Measurements from ENCODE around the gene LIN54.
"Not testable (repeated sequence)": the region's sequence is repeated elsewhere in the genome, so short reads cannot be mapped to it uniquely, and the experiment has no call there.

LIN54 gene

DNA sequence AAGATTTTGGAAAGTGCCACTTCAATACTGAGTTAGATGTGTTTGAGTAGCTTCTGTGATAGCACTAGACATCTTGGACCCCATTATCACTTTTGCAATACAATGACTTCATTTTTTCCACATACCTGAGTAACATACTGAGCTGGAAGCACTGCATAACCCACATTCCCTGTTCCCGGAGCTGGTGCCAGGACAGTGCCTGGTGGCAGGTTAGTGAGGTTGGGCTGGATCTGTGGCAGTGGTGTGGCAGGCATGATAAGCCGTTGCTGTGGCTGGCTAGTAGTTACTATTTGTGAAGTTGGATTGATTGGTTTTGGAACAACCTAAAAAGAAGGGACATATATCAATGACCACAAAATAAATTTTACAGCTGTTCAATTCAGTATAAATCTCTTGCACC is 71.2 kb downstream of the LIN54 start:
- no peak for TF ChIP-seq ZNF274 (IDR thresholded peaks at IDR 0.05; ENCODE audit: low read depth, low read length)
- H3K4me3 ChIP-seq (ENCODE audit: low read length): no peak overlapping the region

DNA sequence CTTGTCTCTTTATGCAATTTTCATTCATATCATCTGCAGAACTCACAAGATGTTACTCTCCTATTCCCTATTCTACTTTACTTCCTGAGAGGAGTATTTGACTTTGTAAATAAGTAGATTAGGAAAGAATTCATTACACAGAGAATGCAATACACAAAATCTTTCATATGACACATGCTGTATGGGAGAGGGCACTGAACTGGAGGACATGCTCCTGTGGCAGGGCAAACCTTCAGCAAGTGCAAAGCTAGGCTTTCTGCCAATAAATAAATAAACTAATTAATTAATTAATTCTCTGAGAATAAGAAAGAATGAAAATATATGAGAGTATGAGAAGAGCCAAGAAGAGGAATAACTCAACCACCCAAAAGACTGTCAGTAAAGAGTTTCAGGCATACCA is 76.2 kb downstream of the LIN54 start:
- no peak for TF ChIP-seq ZNF274 (IDR thresholded peaks at IDR 0.05; ENCODE audit: low read depth, low read length)
- H3K4me3 ChIP-seq (ENCODE audit: low read length): no peak overlapping the region

DNA sequence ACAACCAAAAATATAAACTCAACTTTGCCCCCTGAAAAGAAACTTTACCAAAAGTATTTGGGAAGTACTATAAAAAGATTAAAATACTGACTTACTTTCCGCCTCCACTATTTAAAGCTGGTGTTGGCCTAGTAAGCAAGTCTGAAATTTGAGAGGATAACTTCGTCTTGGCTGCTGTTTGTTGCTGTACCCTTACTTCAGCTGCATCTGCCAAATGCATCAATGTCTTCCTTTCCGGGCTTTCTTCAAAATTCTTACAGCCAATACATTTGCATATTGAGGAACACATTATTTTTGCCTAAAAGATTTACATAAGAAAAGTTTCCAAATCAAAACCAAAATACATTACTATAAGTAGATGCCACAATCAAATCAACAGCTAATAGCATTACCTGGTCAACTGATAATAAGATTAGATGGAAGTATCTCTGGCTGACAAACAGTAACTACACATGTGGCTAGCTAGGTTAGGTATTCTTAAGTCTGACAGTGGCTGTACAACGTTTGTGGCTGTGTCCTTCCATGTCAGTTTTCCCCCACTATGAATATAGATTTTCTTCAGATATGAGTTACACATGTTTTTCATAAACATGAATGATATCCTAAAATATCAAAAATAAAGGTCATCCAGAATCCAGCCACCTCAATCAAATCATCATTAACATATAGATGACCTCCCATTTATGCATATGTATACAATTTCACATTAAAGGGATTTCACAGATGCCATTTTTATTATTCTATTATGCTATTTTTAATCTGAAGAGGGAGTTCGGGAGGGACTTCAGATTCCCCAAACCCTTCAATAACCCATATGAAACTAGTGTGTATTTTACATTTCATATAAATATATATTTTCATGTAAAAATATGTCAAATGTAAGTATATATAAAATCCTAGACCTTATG is 79.5 kb downstream of the LIN54 start:
- no peak for TF ChIP-seq ZNF274 (IDR thresholded peaks at IDR 0.05; ENCODE audit: low read depth, low read length)
- no peak overlapping the region for H3K4me3 ChIP-seq (ENCODE audit: low read length)

DNA sequence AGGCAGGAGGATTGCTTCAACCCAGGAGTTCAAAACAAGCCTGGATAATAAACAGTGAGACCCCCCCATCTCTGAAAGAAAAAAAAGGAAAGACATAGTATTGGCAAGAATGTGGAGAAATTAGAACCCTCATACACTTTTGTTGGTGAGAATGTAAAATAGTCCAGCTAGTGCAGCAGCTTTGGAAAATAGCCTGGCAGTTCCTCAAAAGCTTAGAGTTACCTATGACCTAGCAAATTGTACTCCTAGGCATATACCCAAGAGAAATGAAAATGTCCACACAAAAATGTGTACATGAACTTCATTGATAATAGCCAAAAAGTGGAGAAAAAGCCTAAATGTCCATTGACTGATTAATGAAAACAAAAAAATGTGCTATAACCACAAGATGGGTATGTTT is 88.8 kb downstream of the LIN54 start:
- H3K4me3 ChIP-seq (ENCODE audit: low read length): no peak overlapping the region
- TF ChIP-seq ZNF274 (IDR thresholded peaks at IDR 0.05; ENCODE audit: low read depth, low read length): no peak

DNA sequence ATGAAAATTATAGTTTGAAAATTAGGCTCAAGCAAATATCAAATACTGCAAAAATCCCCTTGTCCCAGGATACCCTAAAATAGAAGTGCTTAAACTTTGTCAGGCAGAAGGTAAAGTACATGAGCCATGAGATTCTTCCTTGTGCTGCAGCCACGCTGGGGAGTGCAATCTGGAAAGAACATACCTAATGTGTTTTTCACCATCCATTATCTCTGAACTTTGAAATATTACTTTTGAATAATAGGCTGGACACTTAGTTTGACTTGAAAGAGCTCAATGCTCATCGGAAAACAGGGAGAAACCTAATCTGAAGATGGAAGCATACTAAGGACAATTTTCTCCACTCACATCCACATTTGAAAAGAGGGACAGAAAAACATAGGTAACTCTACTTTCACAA is 91.2 kb downstream of the LIN54 start:
- no peak overlapping the region for H3K4me3 ChIP-seq (ENCODE audit: low read length)
- TF ChIP-seq ZNF274 (IDR thresholded peaks at IDR 0.05; ENCODE audit: low read depth, low read length): no peak

DNA sequence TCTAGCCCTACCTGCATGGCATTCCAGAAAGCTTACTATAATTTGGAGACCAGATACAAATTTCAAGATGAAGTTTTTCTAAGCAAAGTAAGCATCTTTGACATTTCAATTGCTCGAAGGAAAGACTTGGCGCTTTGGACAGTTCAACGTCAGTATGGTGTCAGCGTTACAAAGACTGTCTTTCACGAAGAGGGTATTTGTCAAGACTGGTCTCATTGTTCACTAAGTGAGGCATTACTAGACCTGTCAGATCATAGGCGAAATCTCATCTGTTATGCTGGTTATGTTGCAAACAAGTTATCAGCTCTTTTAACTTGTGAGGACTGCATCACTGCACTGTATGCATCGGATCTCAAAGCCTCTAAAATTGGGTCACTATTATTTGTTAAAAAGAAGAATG is 92.5 kb downstream of the LIN54 start:
- TF ChIP-seq ZNF274 (IDR thresholded peaks at IDR 0.05; ENCODE audit: low read depth, low read length): no peak
- H3K4me3 ChIP-seq (ENCODE audit: low read length): no peak overlapping the region

DNA sequence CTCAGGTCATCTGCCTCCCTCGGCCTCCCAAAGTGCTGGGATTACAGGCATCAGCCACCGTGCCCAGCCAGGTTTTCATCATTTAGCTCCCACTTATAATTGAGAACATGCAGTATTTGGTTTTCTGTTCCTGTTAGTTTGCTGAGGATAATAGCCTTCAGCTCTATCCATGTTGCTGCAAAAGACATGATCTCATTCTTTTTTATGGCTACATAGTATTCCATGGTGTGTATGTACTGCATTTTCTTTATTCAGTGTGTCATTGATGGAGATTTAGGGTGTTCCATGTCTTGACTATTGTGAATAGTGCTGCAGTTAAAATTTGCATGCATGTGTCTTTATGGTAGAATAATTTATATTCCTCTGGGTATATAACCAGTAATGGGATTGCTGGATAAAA is 96.7 kb downstream of the LIN54 start:
- H3K4me3 ChIP-seq (ENCODE audit: low read length): not testable (repeated sequence)

DNA sequence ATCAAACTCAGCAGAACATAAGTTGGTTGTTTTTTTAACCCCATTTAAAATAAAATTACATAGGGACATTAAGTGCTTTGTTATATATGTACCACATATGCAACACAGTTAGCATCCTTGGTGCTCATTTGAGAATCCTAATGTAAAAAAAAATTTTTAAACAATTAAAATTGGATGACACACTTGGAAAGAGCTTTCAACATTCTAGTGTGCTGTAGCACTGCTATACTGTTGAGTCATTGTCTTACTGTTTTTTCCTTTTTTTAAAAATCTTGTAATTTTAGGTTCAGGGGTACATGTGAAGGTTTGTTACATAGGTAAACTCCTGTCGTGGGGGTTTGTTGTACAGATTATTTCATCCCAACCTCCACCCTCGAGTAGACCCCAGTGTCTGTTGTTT is 97.3 kb downstream of the LIN54 start:
- no peak overlapping the region for H3K4me3 ChIP-seq (ENCODE audit: low read length)
- no peak for TF ChIP-seq ZNF274 (IDR thresholded peaks at IDR 0.05; ENCODE audit: low read depth, low read length)

DNA sequence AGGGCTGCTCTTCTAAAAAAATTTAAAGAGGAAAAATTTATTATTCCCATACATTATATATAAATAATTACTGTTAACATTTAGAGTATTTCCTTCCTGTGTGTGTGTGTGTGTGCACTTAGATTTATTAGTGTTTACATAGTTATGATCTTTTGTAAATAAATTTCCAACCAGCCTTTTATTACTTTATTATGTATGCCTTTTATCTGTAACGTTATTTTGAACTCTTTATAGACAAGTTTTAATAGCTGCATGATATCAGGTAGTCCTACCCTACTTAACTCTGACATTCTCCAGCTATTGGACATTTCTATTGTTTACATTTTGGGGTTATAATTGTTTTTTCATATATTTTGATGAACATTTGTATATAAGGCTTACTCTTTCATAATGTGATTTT is 101.3 kb downstream of the LIN54 start:
- no peak for TF ChIP-seq ZNF274 (IDR thresholded peaks at IDR 0.05; ENCODE audit: low read depth, low read length)
- H3K4me3 ChIP-seq (ENCODE audit: low read length): no peak overlapping the region

DNA sequence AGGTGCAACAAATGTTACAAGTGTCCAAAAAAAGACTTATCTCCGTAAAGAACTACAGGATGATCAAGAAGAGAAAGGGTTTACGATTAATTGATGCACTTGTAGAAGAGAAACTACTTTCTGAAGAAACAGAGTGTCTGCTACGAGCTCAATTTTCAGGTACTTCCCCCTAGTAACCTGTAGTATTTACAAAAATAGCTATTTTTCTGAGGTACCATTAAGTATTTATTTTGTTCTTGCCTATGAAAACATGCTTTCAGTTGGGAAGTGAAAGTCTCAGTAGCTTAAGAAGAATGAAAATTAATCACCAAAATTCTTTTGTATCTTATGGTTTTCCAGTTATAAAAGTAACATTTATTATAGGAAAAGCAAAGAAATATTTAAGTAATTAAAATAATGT is 104.2 kb downstream of the LIN54 start:
- no peak for TF ChIP-seq ZNF274 (IDR thresholded peaks at IDR 0.05; ENCODE audit: low read depth, low read length)
- H3K4me3 ChIP-seq (ENCODE audit: low read length): no peak overlapping the region

DNA sequence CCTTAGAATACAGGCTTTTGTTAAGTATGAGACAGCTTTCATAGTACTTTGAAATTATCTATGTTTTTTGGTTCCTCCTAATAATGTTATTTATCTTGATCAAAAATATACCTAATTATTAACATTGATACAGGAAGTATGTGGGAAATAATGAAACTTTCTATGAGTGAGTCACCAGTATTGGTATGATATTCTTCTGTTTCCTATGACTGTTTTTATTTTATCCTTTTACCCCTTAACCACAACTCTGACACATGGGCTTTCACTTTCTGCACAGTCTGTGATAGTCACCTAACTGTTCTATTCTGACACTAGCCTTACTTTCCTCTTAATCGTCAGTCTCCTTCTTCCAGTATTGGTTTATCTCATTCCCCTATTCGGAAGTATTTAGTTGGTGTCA is 105.4 kb downstream of the LIN54 start:
- no peak for TF ChIP-seq ZNF274 (IDR thresholded peaks at IDR 0.05; ENCODE audit: low read depth, low read length)
- H3K4me3 ChIP-seq (ENCODE audit: low read length): no peak overlapping the region

DNA sequence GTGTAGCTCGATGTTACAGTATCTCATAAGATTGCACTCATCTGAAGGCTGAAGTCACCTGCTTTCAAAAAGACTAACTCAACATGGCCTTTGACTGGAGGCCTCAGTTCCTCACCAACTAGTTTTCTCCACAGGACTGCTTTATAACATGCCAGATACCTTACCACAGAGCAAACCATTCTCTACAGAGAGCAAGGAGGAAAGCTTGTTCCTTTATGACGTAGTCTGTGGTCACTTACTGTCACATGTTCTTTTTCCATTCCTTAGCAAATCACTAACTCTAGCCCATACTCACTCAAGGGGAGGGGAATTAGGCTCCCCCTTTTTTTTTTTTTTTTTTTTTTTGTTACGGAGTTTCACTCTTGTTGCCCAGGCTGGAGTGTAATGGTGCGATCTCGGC is 106.9 kb downstream of the LIN54 start:
- TF ChIP-seq ZNF274 (IDR thresholded peaks at IDR 0.05; ENCODE audit: low read depth, low read length): no peak
- no peak overlapping the region for H3K4me3 ChIP-seq (ENCODE audit: low read length)

DNA sequence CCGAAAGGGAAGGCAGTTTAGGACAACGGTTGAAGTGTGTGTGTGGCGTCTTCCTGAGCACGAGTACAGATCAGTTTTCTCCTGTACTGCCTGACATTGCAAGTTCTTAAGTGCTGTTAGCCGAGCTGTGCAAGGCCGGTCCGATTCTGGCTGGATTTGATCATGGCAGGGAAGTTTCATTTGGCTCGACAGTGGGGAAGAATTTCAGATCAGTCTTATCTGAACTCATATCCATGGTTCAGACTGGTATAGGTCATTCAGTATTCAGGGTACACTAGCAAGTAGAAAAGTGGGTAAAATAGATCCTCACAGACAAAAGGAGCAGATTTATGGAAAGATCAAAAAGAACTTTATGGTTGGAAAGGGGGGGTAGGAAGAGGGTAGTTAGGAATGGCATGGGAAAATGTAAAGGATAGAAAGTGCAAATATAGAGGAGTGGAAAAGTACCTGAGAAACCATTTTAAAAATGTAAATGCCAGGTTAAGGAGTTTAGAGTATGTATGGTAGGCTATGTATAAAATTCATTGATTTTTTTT is 109.4 kb downstream of the LIN54 start:
- no peak for TF ChIP-seq ZNF274 (IDR thresholded peaks at IDR 0.05; ENCODE audit: low read depth, low read length)
- peak overlapping the region; percentile 99 for H3K4me3 ChIP-seq (ENCODE audit: low read length)

DNA sequence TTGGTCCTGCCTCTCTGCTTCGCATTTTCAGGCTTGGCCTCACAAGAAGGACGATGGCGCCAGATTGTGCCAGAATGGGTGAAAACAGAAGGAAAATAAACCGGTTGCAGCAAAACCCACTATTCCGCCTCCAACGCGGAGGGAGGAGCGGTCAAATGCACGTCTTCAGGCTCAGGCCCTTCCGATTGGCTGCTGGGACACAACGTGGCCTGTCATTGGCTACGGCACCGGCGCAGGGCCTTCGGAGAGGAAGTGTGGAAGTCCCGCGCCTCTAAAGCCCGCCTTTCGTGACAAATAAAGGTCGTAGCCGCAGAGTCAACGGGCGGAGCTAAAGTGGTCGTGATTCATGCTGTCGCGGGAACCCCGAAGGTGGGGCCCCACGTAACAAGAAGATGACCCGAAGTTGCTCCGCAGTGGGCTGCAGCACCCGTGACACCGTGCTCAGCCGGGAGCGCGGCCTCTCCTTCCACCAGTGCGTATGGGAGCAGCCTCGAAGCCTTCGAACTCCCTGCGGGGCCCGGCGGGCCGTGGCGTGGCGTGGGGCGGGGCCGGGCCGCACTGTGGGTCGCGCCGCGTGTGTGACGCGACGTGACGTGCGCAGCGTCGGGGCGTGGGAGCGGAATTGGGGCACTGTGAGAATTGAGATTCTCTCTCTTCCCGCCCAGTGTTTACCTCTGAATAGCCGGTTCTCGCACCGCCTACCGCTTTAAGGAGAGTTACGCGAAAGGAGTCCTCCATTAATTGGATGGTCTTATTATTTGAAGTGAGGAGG is 110.0 kb downstream of the LIN54 start, which contains the start of gene THAP9:
THAP9 (plus strand) TSS at position 325 of the 772 bp plus-strand sequence; CDS start at position 393, 68 bp downstream.
- peak within 1 kb of the TSS; percentile 99 for H3K4me3 ChIP-seq (ENCODE audit: low read length)
- TF ChIP-seq ZNF274 (IDR thresholded peaks at IDR 0.05; ENCODE audit: low read depth, low read length): no peak

DNA sequence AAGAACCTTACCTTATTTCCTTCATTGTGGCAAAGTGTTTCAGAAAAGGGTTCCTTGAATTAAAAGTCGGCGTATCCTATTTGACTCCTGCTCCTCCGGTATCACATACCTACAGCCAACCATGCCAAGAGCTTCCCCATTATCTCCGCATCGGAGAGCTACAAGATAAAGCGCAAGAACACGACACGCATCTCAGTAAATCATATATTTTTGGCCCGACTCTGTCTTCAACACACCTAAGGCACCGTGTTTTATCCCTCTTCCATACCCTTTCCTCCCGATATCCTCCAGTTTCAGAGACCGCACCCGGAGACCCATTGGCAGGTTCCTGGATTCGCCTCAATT is 110.6 kb downstream of the LIN54 start:
- no peak for TF ChIP-seq ZNF274 (IDR thresholded peaks at IDR 0.05; ENCODE audit: low read depth, low read length)
- H3K4me3 ChIP-seq (ENCODE audit: low read length): peak overlapping the region; percentile 95

Data from GM08714 (cell line).